H1 (cell line): Measurements from ENCODE around the gene RASL10B. TPM values are rescaled to one million over a fixed set of nuclear protein-coding genes. Genes with fewer than 3 reads are reported as not detected.

Source experiments
- CTCF ChIA-PET: fragments of 300-600 bp; sonication (Branson Sonifier 250); formaldehyde crosslinking; loops from one replicate; lab custom pipeline; 2021; ENCODE audit not compliant: partially characterized antibody; lab: Charles Lee
- POLR2A ChIA-PET: fragments of 300-600 bp; sonication (Branson Sonifier 250); formaldehyde crosslinking; loops from one replicate; lab custom pipeline; 2021; ENCODE audit warnings: inconsistent platforms; ENCODE audit not compliant: partially characterized antibody; lab: Charles Lee
- DNase-seq, 2 experiments: peaks; one replicate each; pipeline versions ENCODE4 v3.0.0 to v3.0.0-alpha.2; 2010 to 2022; ENCODE audit warnings: low spot score in 2 of 2, low read depth in 1 of 2, mixed read lengths in 1 of 2
- FAIRE-seq: peaks from 2 replicates; lab custom pipeline; 2011; peaks lifted over from hg19 to GRCh38; lab: Jason Lieb, UNC
- H2AFZ ChIP-seq: 2 replicates; pipeline ENCODE4 v1.8.1; 2012; ENCODE audit warnings: low read length, inconsistent platforms
- H2AK5ac ChIP-seq: 2 replicates; pipeline ENCODE4 v1.6.1; 2013; ENCODE audit warnings: low read depth, low read length
- H2BK120ac ChIP-seq: replicated peaks from 2 replicates; pipeline ENCODE3; 2013; ENCODE audit warnings: low read depth, low read length, inconsistent platforms
- H2BK12ac ChIP-seq: 2 replicates; pipeline ENCODE4 v1.6.1; 2013; ENCODE audit warnings: low read depth, low read length
- H2BK15ac ChIP-seq: 2 replicates; pipeline ENCODE4 v1.6.1; 2013; ENCODE audit warnings: low read length
- H2BK20ac ChIP-seq: 2 replicates; pipeline ENCODE4 v1.6.1; 2013; ENCODE audit warnings: low read length
- H2BK5ac ChIP-seq: 2 replicates; pipeline ENCODE4 v1.6.1; 2013; ENCODE audit warnings: low read depth, low read length
- H3K14ac ChIP-seq: 2 replicates; pipeline ENCODE4 v1.6.1; 2013; ENCODE audit warnings: inconsistent platforms; ENCODE audit not compliant: insufficient read length
- H3K18ac ChIP-seq: 2 replicates; pipeline ENCODE4 v1.6.1; 2013; ENCODE audit warnings: low read length; ENCODE audit errors: extremely low read depth
- H3K23ac ChIP-seq: 2 replicates; pipeline ENCODE4 v1.6.1; 2013; ENCODE audit warnings: inconsistent platforms; ENCODE audit not compliant: insufficient read length
- H3K23me2 ChIP-seq: 2 replicates; pipeline ENCODE4 v1.6.1; 2013; ENCODE audit warnings: low read depth, low read length
- H3K27ac ChIP-seq: 2 replicates; pipeline ENCODE4 v1.6.1; 2011; ENCODE audit warnings: low read depth, low read length, inconsistent platforms
- H3K27me3 ChIP-seq, 4 experiments: replicated peaks in 1 of 4; 1 replicate in 1 of 4; 2 replicates in 3 of 4; pipeline versions ENCODE4 v1.6.1 to v1.8.1; 2011 to 2013; ENCODE audit warnings: low read length in 3 of 4, mild to moderate bottlenecking in 3 of 4, inconsistent platforms in 2 of 4, mixed read lengths in 2 of 4, moderate library complexity in 1 of 4; ENCODE audit not compliant: control insufficient read depth in 3 of 4, insufficient read depth in 3 of 4; ENCODE audit errors: extremely low read depth in 1 of 4
- H3K36me3 ChIP-seq, 4 experiments: 2 replicates each; pipeline versions ENCODE4 v1.6.1 to v1.8.1; 2011 to 2013; ENCODE audit warnings: mild to moderate bottlenecking in 4 of 4, low read length in 3 of 4, moderate library complexity in 2 of 4, control low read depth in 1 of 4, inconsistent platforms in 1 of 4; ENCODE audit not compliant: insufficient read depth in 4 of 4, control insufficient read depth in 2 of 4
- H3K4ac ChIP-seq: replicated peaks from 2 replicates; pipeline ENCODE3; 2013; ENCODE audit warnings: low read length, low read depth, mixed read lengths, inconsistent platforms; ENCODE audit not compliant: insufficient read length
- H3K4me1 ChIP-seq, 4 experiments: replicated peaks in 1 of 4; 1 replicate in 1 of 4; 2 replicates in 3 of 4; pipeline versions ENCODE4 v1.6.1 to v1.8.1; 2011 to 2013; ENCODE audit warnings: low read length in 3 of 4, inconsistent platforms in 2 of 4, mixed read lengths in 1 of 4; ENCODE audit not compliant: insufficient read depth in 4 of 4, control insufficient read depth in 3 of 4
- H3K4me2 ChIP-seq, 2 experiments: 2 replicates each; pipeline versions ENCODE4 v1.6.1 to v1.8.1; 2011 to 2013; ENCODE audit warnings: low read depth in 2 of 2, low read length in 2 of 2, control low read depth in 1 of 2, inconsistent platforms in 1 of 2, mild to moderate bottlenecking in 1 of 2; ENCODE audit not compliant: insufficient read depth in 1 of 2
- H3K4me3 ChIP-seq, 4 experiments: fragments of 200-600, 300-600 bp in 1 of 4; sonication (generic), shearing (Covaris generic), sonication (Bioruptor Twin) in 1 of 4; 2 replicates each; pipeline versions ENCODE4 v1.5.1 to v1.8.1; 2011 to 2016; ENCODE audit warnings: low read length in 4 of 4, low read depth in 3 of 4, control low read depth in 2 of 4, inconsistent platforms in 2 of 4, mild to moderate bottlenecking in 2 of 4, mixed read lengths in 1 of 4, moderate library complexity in 1 of 4; ENCODE audit not compliant: insufficient read depth in 2 of 4; ENCODE audit errors: extremely low read depth in 1 of 4
- H3K56ac ChIP-seq: replicated peaks from 2 replicates; pipeline ENCODE3; 2013; ENCODE audit warnings: low read depth, mild to moderate bottlenecking, mixed read lengths, low read length, inconsistent platforms; ENCODE audit not compliant: insufficient read length
- H3K79me1 ChIP-seq: 2 replicates; pipeline ENCODE4 v1.6.1; 2013; ENCODE audit warnings: low read depth, low read length, control low read depth
- H3K79me2 ChIP-seq, 2 experiments: 2 replicates each; pipeline versions ENCODE4 v1.6.1 to v1.8.1; 2012 to 2013; ENCODE audit warnings: low read length in 2 of 2, mild to moderate bottlenecking in 2 of 2, inconsistent platforms in 1 of 2; ENCODE audit not compliant: insufficient read depth in 2 of 2, control insufficient read depth in 1 of 2
- H3K9ac ChIP-seq, 4 experiments: replicated peaks in 1 of 4; 1 replicate in 1 of 4; 2 replicates in 3 of 4; pipeline versions ENCODE4 v1.6.1 to v1.8.1; 2011 to 2013; ENCODE audit warnings: low read depth in 3 of 4, low read length in 3 of 4, control low read depth in 2 of 4, mild to moderate bottlenecking in 2 of 4, moderate library complexity in 2 of 4, inconsistent platforms in 1 of 4; ENCODE audit errors: extremely low read depth in 1 of 4
- H3K9me3 ChIP-seq, 2 experiments: 2 replicates each; pipeline versions ENCODE4 v1.6.1 to v1.8.1; 2012 to 2013; ENCODE audit warnings: mild to moderate bottlenecking in 2 of 2, moderate library complexity in 2 of 2, control low read depth in 1 of 2, inconsistent platforms in 1 of 2, low read depth in 1 of 2, low read length in 1 of 2, mixed read lengths in 1 of 2; ENCODE audit not compliant: insufficient read depth in 2 of 2
- H4K20me1 ChIP-seq, 2 experiments: replicated peaks in 1 of 2; 2 replicates each; pipeline versions ENCODE3 to v1.8.1; 2011 to 2013; ENCODE audit warnings: inconsistent platforms in 2 of 2, low read length in 2 of 2, mild to moderate bottlenecking in 1 of 2; ENCODE audit not compliant: insufficient read depth in 2 of 2, control insufficient read depth in 1 of 2
- H4K5ac ChIP-seq: 2 replicates; pipeline ENCODE4 v1.6.1; 2013; ENCODE audit warnings: low read length, low read depth, mixed read lengths, inconsistent platforms; ENCODE audit not compliant: insufficient read length
- H4K8ac ChIP-seq: 2 replicates; pipeline ENCODE4 v1.8.0; 2013; ENCODE audit warnings: mild to moderate bottlenecking, moderate library complexity, low read length, inconsistent platforms; ENCODE audit not compliant: insufficient read depth; ENCODE audit errors: extremely low read depth
- H4K91ac ChIP-seq: replicated peaks from 2 replicates; pipeline ENCODE3; 2013; ENCODE audit warnings: low read length, mixed read lengths, inconsistent platforms; ENCODE audit not compliant: insufficient read length
- CTBP2 ChIP-seq: IDR thresholded peaks from 2 replicates; pipeline ENCODE4 v1.7.0; 2011; ENCODE audit warnings: borderline replicate concordance, mild to moderate bottlenecking, moderate library complexity, mixed read lengths, low read length; ENCODE audit not compliant: insufficient read depth, insufficient read length
- EGR1 ChIP-seq: IDR thresholded peaks from 2 replicates; pipeline ENCODE4 v1.6.1; 2011; ENCODE audit warnings: low read depth, low read length, borderline replicate concordance
- EP300 ChIP-seq, 2 experiments: IDR thresholded peaks; 1 replicate in 1 of 2; 2 replicates in 1 of 2; pipeline ENCODE4 v1.6.1; 2011 to 2012; ENCODE audit warnings: low read depth in 2 of 2, low read length in 2 of 2, mild to moderate bottlenecking in 2 of 2, borderline replicate concordance in 1 of 2, inconsistent platforms in 1 of 2, moderate library complexity in 1 of 2
- HDAC2 ChIP-seq, 2 experiments: fragments of 300-600 bp in 1 of 2; sonication (generic) in 1 of 2; IDR thresholded peaks; 2 replicates each; pipeline ENCODE4 v1.6.1; 2011 to 2012; ENCODE audit warnings: low read depth in 2 of 2, low read length in 2 of 2, mild to moderate bottlenecking in 2 of 2, moderate library complexity in 2 of 2, borderline replicate concordance in 1 of 2, inconsistent platforms in 1 of 2
- NRF1 ChIP-seq: IDR thresholded peaks from 2 replicates; pipeline ENCODE4 v1.6.1; 2011; ENCODE audit warnings: mild to moderate bottlenecking, low read depth, low read length, improper control_type of control experiment
- POU5F1 ChIP-seq: IDR thresholded peaks from 2 replicates; pipeline ENCODE4 v1.6.1; 2011; ENCODE audit warnings: low read depth, mild to moderate bottlenecking, low read length, moderate library complexity
- SIN3A ChIP-seq, 2 experiments: IDR thresholded peaks in 1 of 2; conservative IDR thresholded peaks in 1 of 2; 2 replicates each; pipeline ENCODE4 v1.6.1; 2011 to 2012; ENCODE audit warnings: low read length in 2 of 2, improper control_type of control experiment in 1 of 2, low read depth in 1 of 2, mild to moderate bottlenecking in 1 of 2
- YY1 ChIP-seq: IDR thresholded peaks from 2 replicates; pipeline ENCODE4 v1.6.1; 2011; ENCODE audit warnings: low read depth, mild to moderate bottlenecking, low read length
- WGBS, 2 experiments: shearing (Covaris generic) in 1 of 2; methylation state at CpG; one replicate each; pipeline versions ENCODE4 v1.1.6 to v1.1.7; 2013 to 2015; ENCODE audit warnings: low lambda C conversion rate in 2 of 2, mixed read lengths in 2 of 2, inconsistent platforms in 1 of 2, low coverage in 1 of 2, missing lambda C conversion rate in 1 of 2; ENCODE audit not compliant: insufficient replicate concordance in 2 of 2, insufficient coverage in 1 of 2, insufficient read length in 1 of 2; ENCODE audit errors: extremely low coverage in 1 of 2, missing lambda C conversion rate in 1 of 2; 5-methylcytosine and 5-hydroxymethylcytosine counted together
- polyA plus RNA-seq, 7 experiments: library from polyadenylated mRNA; depleted of rRNA in 3 of 7; stranded (reverse) in 5 of 7; unstranded in 2 of 7; fragments of >200 nt in 5 of 7; fragments of 200-250 nt in 2 of 7; gene quantifications; 1 replicate in 5 of 7; 2 replicates in 1 of 7; 4 replicates in 1 of 7; pipeline versions ENCODE4 v1.2.1 to v1.2.3, GENCODE V29; 2011 to 2013; ENCODE audit warnings: missing spikeins in 2 of 7, mixed read lengths in 2 of 7
- total RNA-seq: library from RNA; stranded (reverse); fragmentation: NEBNext Ultra II Directional; extraction: Animal tissue kit (Norgen Biotek cat#: 25700); gene quantifications from 2 replicates; pipeline ENCODE4 v1.2.1, GENCODE V29; 2021

The RASL10B gene
- total and polyA plus RNA-seq, 2 of the 8 experiments (the other 6 are each of a cell fraction or from before 2014, with no cell fraction given) = 17.5 to 22.8 TPM

GRCh38 chr17:35780950-35781349, 49.5 kb downstream of the RASL10B start:
- no peak overlapping the region for H2BK15ac ChIP-seq
- H2AFZ ChIP-seq = no peak overlapping the region
- H3K27ac ChIP-seq = no peak overlapping the region
- H4K91ac ChIP-seq = no peak overlapping the region
- H2BK5ac ChIP-seq = no peak overlapping the region
- H3K4me2 ChIP-seq = no peak overlapping the region
- no peak overlapping the region for H4K5ac ChIP-seq
- no peak overlapping the region for H2BK20ac ChIP-seq
- no peaks in the 10 kb centered on the region for H3K79me2 ChIP-seq
- H3K4me1 ChIP-seq = peaks cover 0 to 2% (median 0%) of the 10 kb centered on the region in 4 experiments; a peak in 1 of 7 replicates
- TF ChIP-seq NRF1 = no peak
- no peak for TF ChIP-seq SIN3A (conservative IDR thresholded peaks at IDR 0.05 in 1 of 2, IDR thresholded peaks at IDR 0.05 in 1 of 2; ENCODE audit: low read depth in 1 of 2, low read length in 2 of 2)
- no peak for TF ChIP-seq YY1
- TF ChIP-seq POU5F1 = no peak
- TF ChIP-seq EP300 (IDR thresholded peaks at IDR 0.05; ENCODE audit: borderline replicate concordance in 1 of 2, low read depth in 2 of 2, low read length in 2 of 2) = no peak
- TF ChIP-seq HDAC2 (IDR thresholded peaks at IDR 0.05; ENCODE audit: borderline replicate concordance in 1 of 2, low read depth in 2 of 2, low read length in 2 of 2) = no peak
- no peak for TF ChIP-seq CTBP2
- TF ChIP-seq EGR1 = no peak
- no peaks in the 10 kb centered on the region; a peak in 1 of 8 replicates for H3K36me3 ChIP-seq
- H4K8ac ChIP-seq = no peak overlapping the region
- H3K56ac ChIP-seq = no peak overlapping the region
- no peaks in the 10 kb centered on the region for H3K79me1 ChIP-seq
- 88% methylated on average over 3 of the region's 3 CpGs; no CpG with 5 or more reads in 1 of the 2 experiments for WGBS, 2 experiments
- H3K18ac ChIP-seq = no peak overlapping the region
- ChIA-PET POLR2A (interaction anchor here (0.9 kb wide), 1 partner anchor 28 kb away, joined by 4 read pairs; the partner anchor contains the start of gene TAF15), CTCF (interaction anchor here (0.7 to 17.5 kb wide), 4 partner anchors 14 to 29 kb away, joined by 3 to 247 read pairs (median 11); partner anchors contain the start of gene TAF15)
- no peak overlapping the region for H3K23ac ChIP-seq
- H2BK120ac ChIP-seq = no peak overlapping the region
- H3K27me3 ChIP-seq = no peaks in the 10 kb centered on the region
- no peaks in the 10 kb centered on the region for H4K20me1 ChIP-seq
- H3K4me3 ChIP-seq = no peak overlapping the region
- H3K23me2 ChIP-seq = no peaks in the 10 kb centered on the region
- no peak for FAIRE-seq
- no peaks in the 10 kb centered on the region for H3K9me3 ChIP-seq
- no peak overlapping the region for H3K14ac ChIP-seq
- H2BK12ac ChIP-seq = no peak overlapping the region
- no peak overlapping the region for H3K4ac ChIP-seq
- H2AK5ac ChIP-seq = no peak overlapping the region
- H3K9ac ChIP-seq = no peak overlapping the region
- no peak for DNase-seq
